IgD-negative memory B cell (primary cell): ENCODE measurements around the gene SLC24A4. TPM values are rescaled to one million over a fixed set of nuclear protein-coding genes. Genes with fewer than 3 reads are reported as not detected.
"Not testable (repeated sequence)": the region's sequence is repeated elsewhere in the genome, so short reads cannot be mapped to it uniquely, and the experiment has no call there.

Source experiments
- H3K27ac Mint-ChIP-seq, 3 donors: one replicate each; pipeline ENCODE4 v1.8.0; 2020 to 2022; ENCODE audit warnings: mild to moderate bottlenecking in 3 of 3, mixed read lengths in 3 of 3, moderate library complexity in 1 of 3
- H3K27me3 Mint-ChIP-seq: one replicate; pipeline ENCODE4 v1.8.0; 2021; ENCODE audit warnings: mixed read lengths
- H3K36me3 Mint-ChIP-seq: one replicate; pipeline ENCODE4 v1.8.0; 2020; ENCODE audit warnings: mild to moderate bottlenecking, mixed read lengths
- H3K4me1 Mint-ChIP-seq, 3 donors: one replicate each; pipeline ENCODE4 v1.8.0; 2020 to 2022; ENCODE audit warnings: mixed read lengths in 3 of 3, mild to moderate bottlenecking in 1 of 3
- H3K4me3 Mint-ChIP-seq, 4 donors: one replicate each; pipeline ENCODE4 v1.8.0; 2020 to 2022; ENCODE audit warnings: mild to moderate bottlenecking in 4 of 4, mixed read lengths in 4 of 4, moderate library complexity in 3 of 4
- H3K9me3 Mint-ChIP-seq, 3 donors: one replicate each; pipeline ENCODE4 v1.8.0; 2020 to 2021; ENCODE audit warnings: mixed read lengths in 3 of 3, mild to moderate bottlenecking in 1 of 3
- polyA plus RNA-seq: library from polyadenylated mRNA; unstranded; fragments of 300-500 nt; fragmentation: Illumina TruSeq; gene quantifications from one replicate; pipeline ENCODE4 v1.2.3, GENCODE V29; 2021

Gene SLC24A4
- polyA plus RNA-seq, 1 donor from 2014 or later = not detected

DNA sequence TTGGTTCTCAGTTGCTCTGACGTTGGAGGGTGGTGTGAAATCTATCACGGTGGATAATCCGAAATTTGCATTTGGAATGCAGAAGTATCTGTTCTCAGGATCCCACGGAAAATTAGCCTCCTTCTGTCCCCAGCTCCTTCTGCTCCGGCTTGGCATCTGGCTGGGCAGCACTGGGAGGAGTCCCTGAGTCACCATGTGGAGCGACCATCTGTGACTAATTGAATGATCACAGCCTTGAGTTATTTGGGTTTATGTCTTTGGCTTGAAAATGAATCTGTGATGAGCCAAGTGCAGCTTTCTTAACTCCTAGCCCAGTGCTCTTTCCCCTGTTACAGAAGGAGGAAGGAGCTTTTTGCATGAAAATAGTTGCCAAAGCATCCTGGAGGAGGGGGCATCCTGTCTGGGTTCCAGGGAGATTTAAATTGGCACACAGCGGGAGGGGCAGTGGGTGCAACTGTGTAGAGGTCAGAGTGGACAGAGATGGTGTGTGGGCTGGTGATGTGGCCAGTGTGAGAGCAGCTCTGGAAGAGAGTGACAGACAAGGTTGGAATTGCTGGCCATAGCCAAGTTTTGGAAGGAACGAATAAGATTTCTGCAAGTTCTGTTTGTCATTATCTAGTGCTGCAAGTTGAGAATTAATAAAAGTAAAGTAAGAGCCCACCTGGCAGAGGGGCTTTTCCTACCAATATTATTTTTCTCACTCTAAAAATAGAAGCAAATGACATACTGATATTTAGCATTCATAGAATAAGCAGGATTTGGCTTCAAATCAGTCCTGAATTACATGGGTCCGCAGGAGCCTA lies 74.4 kb downstream of the SLC24A4 start:
- H3K4me3 Mint-ChIP-seq = no peak overlapping the region
- no peak overlapping the region for H3K27ac Mint-ChIP-seq
- H3K9me3 Mint-ChIP-seq = peaks cover 0 to 2% (median 1%) of the 10 kb centered on the region in 3 donors

DNA sequence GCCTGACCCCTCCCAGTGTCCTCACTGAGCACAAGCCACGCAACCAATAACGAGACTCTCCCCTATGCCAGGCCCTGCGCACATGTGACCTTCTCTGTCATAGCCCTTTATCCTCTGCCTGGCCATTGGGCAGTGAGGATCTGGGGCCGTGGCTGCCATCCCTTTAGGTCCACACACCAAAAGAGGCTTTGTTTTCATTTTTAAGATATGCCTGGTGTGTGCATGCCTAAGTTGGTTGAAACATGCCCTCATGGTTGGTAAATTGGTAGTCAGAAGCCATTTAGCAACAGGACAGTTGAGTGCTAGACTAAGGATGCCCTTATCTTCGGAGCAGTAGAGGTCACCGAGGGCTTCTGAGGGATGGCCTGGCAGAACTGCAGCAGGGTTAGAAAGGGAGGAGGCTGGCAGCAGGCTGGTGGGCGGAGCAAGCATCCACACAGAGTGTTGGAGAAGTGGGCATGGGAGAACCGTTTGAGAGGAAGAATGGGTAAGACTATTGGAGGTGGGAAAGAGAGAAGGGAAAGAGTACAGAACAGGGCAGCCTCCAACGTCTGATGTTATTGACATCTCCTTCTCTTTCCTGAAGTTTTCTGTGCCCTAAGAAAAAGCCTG lies 75.1 kb downstream of the SLC24A4 start:
- peaks cover 16 to 18% (median 18%) of the 10 kb centered on the region in 3 donors for H3K4me1 Mint-ChIP-seq
- H3K36me3 Mint-ChIP-seq = no peaks in the 10 kb centered on the region
- H3K9me3 Mint-ChIP-seq = peaks cover 0 to 4% (median 2%) of the 10 kb centered on the region in 3 donors
- H3K4me3 Mint-ChIP-seq = peak overlapping the region in 1 of 4 donors; percentile 65
- H3K27ac Mint-ChIP-seq = no peak overlapping the region
- peaks cover 1% of the 10 kb centered on the region for H3K27me3 Mint-ChIP-seq

More for the DNA sequence above, 74.4 kb downstream of the SLC24A4 start:
- Mint-ChIP-seq H3K4me1 (peaks cover 16 to 18% (median 18%) of the 10 kb centered on the region in 3 donors), H3K36me3 (no peaks in the 10 kb centered on the region), H3K27me3 (peaks cover 1% of the 10 kb centered on the region)

DNA sequence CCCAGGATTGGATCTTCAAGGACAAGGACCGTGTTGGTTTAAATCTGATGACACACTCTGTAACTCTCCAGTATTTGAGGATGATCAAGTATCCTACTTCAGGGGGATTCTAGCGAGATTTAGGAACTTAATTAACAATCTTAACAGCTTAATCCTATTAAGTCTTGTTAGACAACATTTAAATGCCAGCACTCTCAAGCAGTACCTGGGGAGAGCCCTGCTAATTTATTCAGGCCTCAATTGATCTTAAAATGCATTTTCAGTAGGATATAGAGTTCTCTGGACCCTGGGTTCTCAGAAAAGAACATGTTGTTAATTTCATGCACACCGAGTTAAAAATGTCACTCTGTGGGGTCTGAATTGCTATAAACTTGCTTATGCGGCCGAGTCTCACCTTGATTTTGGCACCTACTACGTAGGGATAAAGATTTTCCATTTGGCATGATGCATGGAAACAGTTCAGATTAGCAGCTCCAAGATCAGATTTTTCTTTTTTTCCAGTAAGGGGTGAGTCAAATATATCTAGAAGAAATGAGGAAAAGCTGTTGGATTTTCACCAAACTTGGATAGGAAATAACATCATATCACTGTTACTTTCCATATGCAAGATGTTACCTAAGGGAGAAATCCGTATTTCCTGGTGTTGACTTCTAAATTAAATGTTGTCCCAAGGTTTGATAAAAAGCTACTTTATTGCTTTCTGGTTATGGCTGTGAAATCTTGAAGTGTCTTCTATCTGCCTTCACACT lies 76.1 kb downstream of the SLC24A4 start:
- Mint-ChIP-seq H3K27ac (peak overlapping the region in 1 of 3 donors; percentile 60), H3K4me1 (peaks cover 16 to 18% (median 18%) of the 10 kb centered on the region in 3 donors), H3K27me3 (no peaks in the 10 kb centered on the region), H3K9me3 (peaks cover 0 to 4% (median 2%) of the 10 kb centered on the region in 3 donors), H3K36me3 (no peaks in the 10 kb centered on the region), H3K4me3 (peak overlapping the region in 1 of 4 donors; percentile 21)

DNA sequence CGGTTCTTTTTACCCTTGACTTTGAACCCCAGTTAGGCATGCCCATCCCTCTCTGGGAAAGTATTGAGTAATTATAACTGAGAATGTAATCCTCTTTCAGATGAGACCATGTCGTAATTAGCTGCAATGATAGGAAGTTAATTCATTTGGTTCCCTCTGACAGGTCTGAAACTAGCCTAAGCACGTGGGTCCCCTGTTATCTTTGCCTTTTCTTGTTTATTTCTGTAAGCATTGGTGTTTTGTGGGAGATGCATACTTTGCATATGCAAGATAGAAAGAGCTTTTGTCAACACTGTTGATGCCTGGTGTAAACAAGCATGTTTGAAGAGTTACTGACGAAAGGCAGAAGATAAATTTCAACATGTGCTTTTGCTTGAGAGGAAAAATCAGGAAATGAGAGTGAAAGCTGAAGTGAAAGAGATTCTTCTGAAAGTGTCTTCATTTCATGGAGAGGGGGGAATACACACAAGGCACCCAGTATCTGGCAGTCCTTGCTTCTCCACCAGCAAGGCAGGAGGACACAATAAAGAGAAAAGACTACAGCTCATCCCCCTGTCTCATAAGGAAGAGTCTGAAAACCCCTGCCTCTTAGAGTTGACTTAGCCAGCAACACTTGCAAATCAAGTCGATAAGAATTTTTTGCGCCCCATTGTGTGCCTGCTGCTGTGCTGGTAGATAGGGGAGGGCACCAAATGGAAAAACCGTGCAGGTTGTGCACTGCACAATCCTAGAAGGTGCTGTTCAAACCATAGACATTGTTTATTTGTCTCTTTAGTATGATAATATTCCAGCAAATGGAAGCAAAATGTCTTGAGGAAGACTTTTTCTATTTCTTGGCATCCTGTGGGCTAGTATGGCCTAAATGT lies 77.8 kb downstream of the SLC24A4 start:
- Mint-ChIP-seq H3K27me3 (no peaks in the 10 kb centered on the region), H3K27ac (peak overlapping the region; percentile 5 to 76 (median 8)), H3K4me1 (peaks cover 16 to 19% (median 18%) of the 10 kb centered on the region in 3 donors), H3K9me3 (peaks cover 2 to 5% (median 2%) of the 10 kb centered on the region in 3 donors), H3K36me3 (no peaks in the 10 kb centered on the region), H3K4me3 (peak overlapping the region; percentile 0 to 76 (median 34))

DNA sequence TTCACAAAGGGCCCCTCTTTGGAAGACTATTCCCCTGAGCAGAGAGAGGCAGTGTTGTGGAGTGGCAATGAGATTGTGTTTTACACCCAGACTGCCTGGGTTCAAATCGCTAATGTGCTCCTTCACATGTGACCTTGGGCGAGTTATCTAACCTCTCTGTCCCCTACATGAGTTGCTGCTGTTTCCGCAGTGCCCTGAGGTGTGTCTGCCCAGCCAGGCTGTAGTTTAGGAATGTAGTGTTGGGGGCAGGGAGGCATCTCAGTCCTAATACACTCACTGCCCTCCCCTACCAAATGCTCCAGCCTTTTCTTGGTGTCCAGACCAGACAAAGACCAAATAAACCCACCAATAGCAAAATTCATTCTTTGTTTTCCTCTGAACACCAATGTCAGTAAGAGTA lies 78.6 kb downstream of the SLC24A4 start:
- Mint-ChIP-seq H3K27me3 (no peaks in the 10 kb centered on the region), H3K4me1 (peaks cover 16 to 19% (median 18%) of the 10 kb centered on the region in 3 donors), H3K9me3 (peaks cover 2 to 9% (median 2%) of the 10 kb centered on the region in 3 donors), H3K4me3 (peak overlapping the region in 1 of 4 donors; percentile 69), H3K36me3 (no peaks in the 10 kb centered on the region), H3K27ac (peak overlapping the region in 1 of 3 donors; percentile 76)

DNA sequence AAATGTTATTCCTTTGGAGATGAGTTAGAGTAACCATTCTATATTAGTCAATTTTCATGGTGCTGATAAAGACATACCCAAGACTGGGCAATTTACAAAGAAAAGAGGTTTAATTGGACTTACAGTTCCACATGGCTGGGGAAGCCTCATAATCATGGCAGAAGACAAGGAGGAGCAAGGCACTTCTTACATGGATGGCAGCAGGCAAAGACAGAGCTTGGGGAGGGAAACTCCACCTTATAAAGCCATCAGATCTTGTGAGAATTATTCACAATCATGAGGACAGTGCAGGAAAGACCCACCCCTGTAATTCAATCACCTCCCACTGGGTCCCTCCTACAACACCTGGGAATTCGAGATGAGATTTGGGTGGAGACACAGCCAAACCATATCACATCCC lies 79.5 kb downstream of the SLC24A4 start:
- not testable (repeated sequence) for H3K27ac Mint-ChIP-seq, H3K4me3 Mint-ChIP-seq, H3K36me3 Mint-ChIP-seq, H3K27me3 Mint-ChIP-seq
- H3K4me1 Mint-ChIP-seq = peaks cover 16 to 19% (median 18%) of the 10 kb centered on the region in 3 donors
- peaks cover 2 to 17% (median 3%) of the 10 kb centered on the region in 3 donors for H3K9me3 Mint-ChIP-seq

DNA sequence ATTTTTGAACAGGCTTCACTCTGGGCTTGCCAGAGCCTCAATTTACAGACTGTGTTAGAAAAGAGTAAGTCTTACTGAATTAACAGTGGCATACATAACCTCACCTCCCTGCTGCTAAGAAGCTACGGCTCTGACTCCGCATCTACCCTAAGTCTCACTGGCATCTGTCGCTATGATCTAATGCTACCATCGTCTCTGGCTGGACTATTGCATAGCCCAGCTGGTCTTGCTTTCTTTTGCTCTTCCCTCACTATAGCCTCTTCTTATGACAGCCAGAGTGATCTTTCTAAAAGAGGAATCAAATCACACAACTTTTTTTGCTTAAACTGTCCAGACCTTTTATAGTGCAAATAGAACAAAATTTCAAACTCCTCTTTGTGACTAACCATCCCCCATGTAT lies 81.1 kb downstream of the SLC24A4 start:
- Mint-ChIP-seq H3K27ac (no peak overlapping the region), H3K27me3 (no peaks in the 10 kb centered on the region), H3K4me1 (peaks cover 16 to 19% (median 18%) of the 10 kb centered on the region in 3 donors), H3K36me3 (no peaks in the 10 kb centered on the region), H3K9me3 (peaks cover 2 to 17% (median 3%) of the 10 kb centered on the region in 3 donors), H3K4me3 (no peak overlapping the region)

DNA sequence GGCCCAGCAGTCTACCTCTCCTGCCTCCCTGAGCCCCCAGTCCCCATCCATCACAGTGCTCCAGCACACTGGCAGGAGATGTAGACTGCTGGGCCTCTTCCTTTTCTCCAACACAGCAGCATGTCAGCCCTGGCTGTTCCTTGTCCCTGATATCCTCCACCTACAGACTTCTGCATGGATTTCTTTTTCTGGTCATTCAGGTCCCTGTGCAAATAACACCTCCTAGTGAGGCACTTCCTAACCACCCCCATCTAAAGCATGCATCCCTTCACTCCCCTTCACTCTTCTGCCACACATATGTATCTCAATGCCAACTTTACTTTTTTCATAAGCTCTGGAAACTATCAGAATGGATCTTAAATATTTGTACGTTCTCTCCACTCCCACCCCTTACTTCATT lies 81.5 kb downstream of the SLC24A4 start:
- Mint-ChIP-seq H3K9me3 (peaks cover 2 to 17% (median 3%) of the 10 kb centered on the region in 3 donors), H3K36me3 (no peaks in the 10 kb centered on the region), H3K4me1 (peaks cover 13 to 18% (median 16%) of the 10 kb centered on the region in 3 donors), H3K4me3 (no peak overlapping the region), H3K27ac (no peak overlapping the region), H3K27me3 (no peaks in the 10 kb centered on the region)

DNA sequence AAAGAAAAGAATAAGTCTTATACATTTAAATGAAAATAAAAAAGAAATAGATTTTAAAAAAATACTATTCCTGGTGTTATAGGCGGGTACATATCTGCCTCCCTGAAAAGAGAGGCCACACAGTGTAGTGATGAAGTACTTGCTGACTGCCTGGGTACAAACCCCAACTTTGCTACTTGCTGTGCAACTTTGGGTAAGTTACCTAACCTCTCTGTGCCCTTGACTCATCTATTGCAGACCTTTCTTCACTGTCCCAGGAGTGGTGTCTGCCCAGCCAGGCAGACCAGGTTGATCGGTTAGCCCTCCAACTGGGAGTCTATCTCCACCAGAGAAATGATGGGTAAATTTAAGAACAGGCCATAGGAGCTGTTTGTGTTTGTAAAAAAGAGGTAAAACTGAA lies 82.0 kb downstream of the SLC24A4 start:
- H3K4me3 Mint-ChIP-seq = no peak overlapping the region
- H3K9me3 Mint-ChIP-seq = peaks cover 2 to 17% (median 3%) of the 10 kb centered on the region in 3 donors
- H3K27me3 Mint-ChIP-seq = no peaks in the 10 kb centered on the region
- H3K27ac Mint-ChIP-seq = no peak overlapping the region
- peaks cover 12 to 14% (median 13%) of the 10 kb centered on the region in 3 donors for H3K4me1 Mint-ChIP-seq
- H3K36me3 Mint-ChIP-seq = no peaks in the 10 kb centered on the region

DNA sequence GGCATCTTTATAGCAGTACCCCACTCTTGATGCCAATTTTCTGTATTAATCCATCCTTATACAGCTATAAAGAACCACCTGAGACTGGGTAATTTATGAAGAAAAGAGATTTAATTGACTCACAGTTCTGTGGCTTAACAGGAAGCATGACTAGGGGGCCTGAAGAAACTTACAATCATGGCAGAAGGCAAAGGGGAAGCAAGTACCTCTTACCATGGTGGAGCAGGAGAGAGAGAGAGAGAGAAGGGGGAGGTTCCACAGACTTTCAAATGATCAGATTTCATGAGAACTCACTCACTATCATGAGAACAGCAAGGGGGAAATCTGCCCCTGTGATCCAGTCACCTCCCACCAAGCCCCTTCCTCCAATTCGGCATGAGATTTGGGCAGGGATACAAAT lies 84.4 kb downstream of the SLC24A4 start:
- H3K36me3 Mint-ChIP-seq = no peaks in the 10 kb centered on the region
- no peak overlapping the region for H3K4me3 Mint-ChIP-seq
- H3K4me1 Mint-ChIP-seq = peaks cover 0 to 2% (median 0%) of the 10 kb centered on the region in 3 donors
- H3K27me3 Mint-ChIP-seq = peaks cover 5% of the 10 kb centered on the region
- H3K27ac Mint-ChIP-seq = no peak overlapping the region
- H3K9me3 Mint-ChIP-seq = peaks cover under 1 to 15% (median 3%) of the 10 kb centered on the region in 3 donors

DNA sequence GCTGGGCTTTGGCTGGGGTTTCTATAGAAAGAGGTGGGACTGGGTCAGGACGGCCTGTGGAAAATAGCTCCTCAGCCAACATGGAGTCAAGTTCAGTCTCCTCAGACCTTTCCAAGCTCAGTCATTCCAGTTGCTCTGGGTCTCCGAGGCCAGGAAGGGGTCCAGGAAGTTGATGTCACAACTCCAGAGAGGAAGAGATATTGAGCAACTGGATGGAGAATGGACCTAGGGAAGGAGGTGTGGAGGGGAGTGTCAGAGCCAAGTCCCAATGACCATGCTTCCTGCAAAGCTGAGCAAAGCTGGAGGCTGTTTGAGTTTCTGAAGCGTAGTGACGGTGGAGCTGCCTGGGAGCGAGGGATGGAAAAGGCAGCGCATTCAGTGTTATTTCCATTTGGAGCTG lies 86.1 kb downstream of the SLC24A4 start:
- Mint-ChIP-seq H3K27me3 (peaks cover 10% of the 10 kb centered on the region), H3K9me3 (peaks cover 0 to 13% (median 3%) of the 10 kb centered on the region in 3 donors), H3K4me1 (peaks cover 0 to 2% (median 0%) of the 10 kb centered on the region in 3 donors), H3K4me3 (no peak overlapping the region), H3K27ac (no peak overlapping the region), H3K36me3 (no peaks in the 10 kb centered on the region)

DNA sequence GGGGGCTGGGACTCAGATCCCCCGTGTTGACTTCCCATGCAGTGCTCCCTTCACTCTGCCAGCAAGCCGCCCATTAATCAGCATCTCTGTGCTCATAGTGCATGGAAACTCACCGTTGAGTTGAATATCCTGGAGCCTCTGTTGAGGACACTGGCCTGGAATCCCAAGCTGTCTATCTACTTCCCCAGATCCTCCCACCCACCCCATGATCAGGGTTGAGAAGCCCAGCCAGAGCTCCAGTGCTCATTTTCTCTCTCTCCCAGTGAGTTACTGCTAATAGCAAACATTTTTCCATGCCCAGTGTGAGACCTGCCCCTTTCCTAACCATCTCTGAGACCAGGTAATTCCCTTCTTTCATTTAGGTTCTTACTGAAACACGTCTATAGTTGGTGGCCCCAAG lies 88.2 kb downstream of the SLC24A4 start:
- H3K9me3 Mint-ChIP-seq = peaks cover 0 to 9% (median 2%) of the 10 kb centered on the region in 3 donors
- no peak overlapping the region for H3K4me3 Mint-ChIP-seq
- no peaks in the 10 kb centered on the region for H3K36me3 Mint-ChIP-seq
- peaks cover 0 to 2% (median 0%) of the 10 kb centered on the region in 3 donors for H3K4me1 Mint-ChIP-seq
- H3K27ac Mint-ChIP-seq = no peak overlapping the region
- peaks cover 10% of the 10 kb centered on the region for H3K27me3 Mint-ChIP-seq

DNA sequence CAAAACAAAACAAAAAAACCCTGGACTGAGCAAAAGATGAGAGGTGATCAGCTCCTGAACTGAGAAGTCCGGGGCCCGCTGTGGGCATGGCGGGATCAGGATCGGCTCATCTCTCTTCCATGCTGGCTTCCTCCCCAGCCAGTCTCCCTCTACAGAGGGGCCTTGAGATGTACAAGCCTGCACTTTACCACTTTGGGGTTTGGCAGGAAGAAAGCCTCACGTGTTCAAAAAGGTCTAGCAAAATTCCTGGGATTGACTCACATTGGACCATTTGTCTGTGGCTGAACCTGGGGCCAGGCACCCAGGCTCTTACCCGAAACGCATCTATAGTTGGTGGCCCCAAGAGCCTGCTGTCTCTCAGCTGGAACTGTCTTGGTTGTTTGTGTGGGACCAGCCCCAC lies 89.0 kb downstream of the SLC24A4 start:
- Mint-ChIP-seq H3K9me3 (peaks cover 0 to 5% (median 2%) of the 10 kb centered on the region in 3 donors), H3K4me3 (no peak overlapping the region), H3K36me3 (no peaks in the 10 kb centered on the region), H3K27me3 (peaks cover 10% of the 10 kb centered on the region), H3K27ac (no peak overlapping the region), H3K4me1 (peaks cover 0 to 2% (median 0%) of the 10 kb centered on the region in 3 donors)

DNA sequence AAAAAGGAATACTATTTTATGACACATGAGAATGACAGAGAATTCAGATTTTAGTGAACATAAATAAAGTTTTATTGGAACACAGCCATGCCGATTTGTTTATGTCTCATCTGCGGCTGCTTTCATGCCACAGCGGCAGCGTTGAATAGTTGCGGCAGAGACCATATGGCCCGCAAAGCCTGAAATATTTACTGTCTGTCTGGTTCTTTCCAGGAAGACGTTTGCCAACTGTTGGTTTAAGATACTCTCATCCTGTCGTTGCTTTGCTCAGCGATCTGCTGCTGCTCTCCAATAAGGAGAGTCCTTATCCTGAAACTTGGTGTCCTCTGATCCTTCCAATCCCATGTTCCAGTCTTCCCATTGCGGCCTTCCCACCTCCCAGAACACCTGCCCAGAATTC lies 89.9 kb downstream of the SLC24A4 start:
- no peaks in the 10 kb centered on the region for H3K9me3 Mint-ChIP-seq
- peaks cover 10% of the 10 kb centered on the region for H3K27me3 Mint-ChIP-seq
- H3K4me1 Mint-ChIP-seq = peaks cover 0 to 2% (median 0%) of the 10 kb centered on the region in 3 donors
- no peak overlapping the region for H3K27ac Mint-ChIP-seq
- H3K36me3 Mint-ChIP-seq = no peaks in the 10 kb centered on the region
- no peak overlapping the region for H3K4me3 Mint-ChIP-seq
